H7 (cell line): Measurements from ENCODE around the gene KCND2. TPM values are rescaled to one million over a fixed set of nuclear protein-coding genes. Genes with fewer than 3 reads are reported as not detected.

Experiments used
- DNase-seq: peaks from one replicate; pipeline ENCODE4 v3.0.0; 2012
- H3K27me3 ChIP-seq: 2 replicates; pipeline ENCODE4 v1.6.0; 2011; ENCODE audit warnings: mild to moderate bottlenecking, low read length; ENCODE audit not compliant: control insufficient read depth, insufficient read depth
- H3K36me3 ChIP-seq: replicated peaks from 2 replicates; pipeline ENCODE4 v1.5.1; 2011; ENCODE audit warnings: low read length; ENCODE audit not compliant: control insufficient read depth, insufficient read depth
- H3K4me3 ChIP-seq: 2 replicates; pipeline ENCODE4 v1.5.1; 2011; ENCODE audit warnings: low read depth, mild to moderate bottlenecking, control low read depth, low read length, moderate library complexity; ENCODE audit not compliant: insufficient read depth
- total RNA-seq: library from RNA; depleted of rRNA; stranded (reverse); fragments of >200 nt; shearing (Covaris generic); gene quantifications from 2 replicates; pipeline ENCODE4 v1.2.3, GENCODE V29; 2014

Gene KCND2
- total RNA-seq, 1 experiment from 2014 or later, result 3.4 TPM

DNA sequence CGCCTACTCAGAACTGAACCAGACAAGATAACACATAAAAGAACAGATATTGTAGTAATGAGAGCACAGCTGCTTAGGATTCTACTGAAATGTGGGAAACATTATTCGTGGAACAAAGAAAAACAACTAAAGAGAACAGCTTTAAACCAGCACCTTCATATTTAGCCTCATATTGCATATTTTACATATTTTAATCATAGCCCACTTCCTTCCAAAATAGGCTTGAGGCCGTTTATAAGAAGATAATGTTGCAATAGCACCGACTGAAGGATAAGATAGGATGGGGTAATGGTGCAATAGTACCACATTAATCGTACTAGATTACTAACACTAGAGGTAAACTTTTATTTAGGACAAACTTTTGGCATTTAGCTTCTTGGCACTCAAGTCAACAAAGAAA lies 71.3 kb downstream of the KCND2 start:
- no peak overlapping the region for H3K4me3 ChIP-seq
- no peaks in the 10 kb centered on the region for H3K27me3 ChIP-seq
- no peak for DNase-seq
- H3K36me3 ChIP-seq, result no peaks in the 10 kb centered on the region

DNA sequence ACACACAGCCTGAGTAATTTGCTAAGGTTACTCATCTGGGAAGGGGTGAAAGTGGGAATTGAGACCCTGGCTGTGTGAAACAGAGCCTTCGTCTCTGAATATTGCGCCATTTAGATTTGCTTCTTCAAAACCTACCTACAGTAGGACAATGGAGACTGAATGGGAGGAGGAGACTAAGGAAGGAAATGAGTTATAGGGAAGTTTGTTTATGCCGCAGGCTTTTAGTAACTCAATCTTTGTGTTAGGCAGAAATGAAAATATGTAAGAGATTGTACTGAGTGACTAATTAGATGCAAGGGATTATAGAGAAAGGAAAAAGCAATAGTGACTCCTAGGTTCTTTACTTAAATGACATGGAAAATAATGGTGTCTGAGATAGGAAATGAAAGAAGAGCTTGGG lies 80.2 kb downstream of the KCND2 start:
- no peak overlapping the region for H3K4me3 ChIP-seq
- DNase-seq, result no peak
- no peaks in the 10 kb centered on the region for H3K36me3 ChIP-seq
- H3K27me3 ChIP-seq, result no peaks in the 10 kb centered on the region

DNA sequence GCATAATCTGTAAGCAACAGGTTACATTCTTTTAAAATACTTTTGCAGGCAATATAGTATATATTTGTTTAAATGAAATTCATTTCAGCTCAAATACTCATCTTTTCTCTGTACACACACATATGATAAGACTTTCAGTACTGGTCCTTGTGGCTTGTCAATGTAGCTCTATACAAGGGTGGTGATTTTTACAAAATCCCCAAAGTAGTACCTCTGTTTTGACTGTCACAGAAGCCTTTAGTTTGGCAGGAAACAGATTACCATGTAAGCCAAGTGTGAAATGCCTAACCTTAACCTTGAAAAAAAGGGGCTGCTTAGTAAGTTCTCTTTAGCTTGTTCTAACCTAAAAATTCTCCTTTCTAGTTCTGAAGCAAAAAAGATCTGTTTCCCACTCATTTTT lies 87.9 kb downstream of the KCND2 start:
- no peak overlapping the region for H3K4me3 ChIP-seq
- no peak for DNase-seq

DNA sequence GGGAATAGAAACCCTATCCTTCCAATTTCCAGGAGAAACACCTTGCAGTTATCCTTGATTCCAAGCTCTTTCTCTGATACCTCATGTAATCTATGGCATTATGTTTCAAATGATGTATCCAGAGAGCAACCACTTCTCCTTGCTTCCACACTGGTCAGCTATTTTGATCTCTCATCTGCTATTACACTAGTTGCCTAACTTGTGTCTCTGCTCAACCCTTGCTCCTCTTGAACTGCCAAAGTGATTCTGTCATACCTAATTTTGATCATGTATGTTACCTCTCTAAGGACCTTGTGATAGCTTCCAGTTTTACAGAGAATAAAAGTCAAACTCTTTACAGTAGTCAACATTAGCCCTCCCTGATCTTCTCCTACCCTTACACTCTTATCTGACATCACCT lies 90.4 kb downstream of the KCND2 start:
- no peak for DNase-seq

More for the DNA sequence above, 87.9 kb downstream of the KCND2 start:
- H3K27me3 ChIP-seq, result no peaks in the 10 kb centered on the region
- H3K36me3 ChIP-seq, result no peaks in the 10 kb centered on the region

GRCh38 chr7:120370954-120371353 lies 98.0 kb downstream of the KCND2 start:
- H3K27me3 ChIP-seq, result no peaks in the 10 kb centered on the region
- no peaks in the 10 kb centered on the region for H3K36me3 ChIP-seq
- no peak overlapping the region for H3K4me3 ChIP-seq
- DNase-seq, result no peak

More for the DNA sequence above, 90.4 kb downstream of the KCND2 start:
- Histone ChIP-seq H3K36me3 (no peaks in the 10 kb centered on the region), H3K4me3 (no peak overlapping the region), H3K27me3 (no peaks in the 10 kb centered on the region)

- no peak for DNase-seq
- no peaks in the 10 kb centered on the region for H3K27me3 ChIP-seq
- H3K36me3 ChIP-seq, result no peaks in the 10 kb centered on the region
- H3K4me3 ChIP-seq, result no peak overlapping the region
These were observed 100.2 kb downstream of the KCND2 start for GRCh38 chr7:120373174-120373573.

DNA sequence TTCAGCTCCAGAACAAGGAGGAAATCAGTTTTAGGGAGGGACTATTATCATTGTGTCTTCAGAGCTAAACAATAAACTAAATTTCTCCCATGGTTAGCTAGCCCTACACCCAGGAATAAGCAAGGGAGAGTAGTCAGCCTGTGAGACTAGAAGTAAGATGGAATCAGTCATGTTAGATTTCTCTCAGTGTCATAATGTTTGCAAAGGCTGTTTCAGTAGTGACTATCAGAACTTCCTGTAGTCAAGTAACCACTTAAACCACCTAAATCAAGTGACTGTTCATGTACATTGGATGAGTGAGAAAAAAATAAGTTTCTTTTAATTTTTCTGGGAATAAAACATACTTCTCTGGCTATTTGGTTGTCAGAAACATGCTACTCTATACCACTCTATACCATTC lies 121.6 kb downstream of the KCND2 start:
- DNase-seq, result no peak
- no peaks in the 10 kb centered on the region for H3K27me3 ChIP-seq
- H3K4me3 ChIP-seq, result no peak overlapping the region
- no peaks in the 10 kb centered on the region for H3K36me3 ChIP-seq

- no peaks in the 10 kb centered on the region for H3K27me3 ChIP-seq
- no peak for DNase-seq
- H3K36me3 ChIP-seq, result no peaks in the 10 kb centered on the region
- H3K4me3 ChIP-seq, result no peak overlapping the region
These were observed 122.6 kb downstream of the KCND2 start for GRCh38 chr7:120395526-120396019.

DNA sequence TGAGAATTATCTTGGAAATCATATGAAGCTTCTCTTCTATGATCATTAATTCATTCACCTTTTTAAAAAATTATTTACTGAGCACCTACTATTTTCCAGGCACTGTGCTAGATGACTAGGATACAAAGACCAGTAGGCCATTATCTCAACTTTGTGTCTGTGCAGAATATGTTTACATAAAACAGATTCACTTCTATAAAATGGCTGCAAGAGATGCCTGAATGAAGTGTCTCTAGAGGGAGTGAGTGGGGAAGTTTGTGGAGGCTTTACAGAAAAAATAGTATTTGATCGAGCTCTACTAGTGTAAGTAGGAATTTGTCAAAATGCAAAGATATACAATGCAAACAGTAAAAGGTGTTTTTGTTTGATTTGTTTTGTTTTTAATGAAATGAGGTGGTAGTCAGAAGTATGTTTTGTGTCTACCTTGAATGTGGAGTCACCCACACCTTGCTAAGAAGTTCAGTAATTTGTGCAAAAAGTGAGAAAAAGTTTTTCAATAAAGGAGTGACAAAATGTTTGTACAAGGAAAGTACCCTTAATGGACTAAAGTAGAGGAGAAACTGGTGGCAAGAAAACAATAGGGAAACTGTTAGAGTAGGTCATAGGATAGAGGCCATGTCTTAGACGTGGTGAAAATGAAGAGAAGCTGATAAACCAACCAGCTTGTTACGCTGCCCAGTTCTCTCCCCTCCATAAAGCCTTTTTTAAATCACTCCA lies 125.5 kb downstream of the KCND2 start:
- DNase-seq, result no peak
- H3K27me3 ChIP-seq, result no peaks in the 10 kb centered on the region
- H3K36me3 ChIP-seq, result no peaks in the 10 kb centered on the region
- H3K4me3 ChIP-seq, result no peak overlapping the region

GRCh38 chr7:120400806-120401455 lies 128.0 kb downstream of the KCND2 start:
- no peaks in the 10 kb centered on the region for H3K27me3 ChIP-seq
- no peaks in the 10 kb centered on the region for H3K36me3 ChIP-seq
- DNase-seq, result no peak
- no peak overlapping the region for H3K4me3 ChIP-seq

DNA sequence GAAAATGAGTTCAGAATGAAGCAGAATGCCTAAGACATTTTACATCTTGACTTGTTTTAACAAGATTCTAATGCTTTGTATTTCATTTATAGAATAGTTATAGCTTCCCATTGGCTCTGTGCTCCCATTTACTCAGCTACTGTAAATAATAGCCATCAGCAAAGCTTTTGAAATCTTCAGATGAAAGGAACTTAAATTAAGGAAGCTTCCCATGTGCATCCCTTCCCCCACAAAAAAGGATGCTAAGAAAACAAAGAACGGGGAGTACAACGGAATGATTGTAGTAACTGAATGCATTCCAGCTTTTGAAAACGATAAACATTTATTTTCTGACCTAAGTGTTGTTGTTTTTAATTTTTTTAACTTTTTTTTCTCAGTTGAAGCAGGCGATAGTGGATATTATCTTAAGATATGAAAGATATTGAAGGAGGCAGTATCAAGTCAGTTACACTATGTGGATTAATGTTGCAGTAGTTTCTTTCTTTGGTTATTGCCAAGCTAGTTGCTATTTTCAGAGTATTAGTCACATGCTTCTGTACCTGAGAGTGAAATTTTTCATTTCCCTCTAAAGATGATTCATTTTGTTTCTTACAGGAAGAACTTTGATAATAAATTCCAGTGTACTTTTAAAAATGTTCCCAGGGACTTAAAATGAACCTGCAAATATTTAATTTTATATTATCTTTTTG lies 129.2 kb downstream of the KCND2 start:
- no peak for DNase-seq
- Histone ChIP-seq H3K27me3 (no peaks in the 10 kb centered on the region), H3K4me3 (no peak overlapping the region), H3K36me3 (no peaks in the 10 kb centered on the region)

- no peak for DNase-seq
- H3K4me3 ChIP-seq, result no peak overlapping the region
- H3K36me3 ChIP-seq, result no peaks in the 10 kb centered on the region
- no peaks in the 10 kb centered on the region for H3K27me3 ChIP-seq
These were observed 129.8 kb downstream of the KCND2 start for GRCh38 chr7:120402801-120403200.

DNA sequence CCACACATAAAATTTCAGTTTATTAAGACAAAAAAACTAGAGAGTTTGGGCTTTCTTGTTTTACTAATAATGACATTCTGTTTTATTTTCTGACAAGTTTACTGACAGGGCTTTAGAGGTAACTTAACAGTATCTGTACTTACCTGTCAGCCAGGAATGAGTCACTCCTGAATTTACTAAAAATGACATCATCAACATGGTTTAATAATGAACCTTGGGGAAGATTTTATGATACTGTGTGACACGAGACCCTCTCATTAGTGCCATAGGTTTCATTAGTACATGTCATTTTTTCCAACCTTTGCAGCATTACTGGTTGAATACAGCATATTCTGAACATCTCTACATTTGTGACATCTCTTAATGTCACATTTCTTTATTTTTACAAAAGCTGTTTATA lies 131.1 kb downstream of the KCND2 start:
- H3K4me3 ChIP-seq, result no peak overlapping the region
- no peaks in the 10 kb centered on the region for H3K27me3 ChIP-seq
- DNase-seq, result no peak
- H3K36me3 ChIP-seq, result no peaks in the 10 kb centered on the region

GRCh38 chr7:120405652-120406051 lies 132.7 kb downstream of the KCND2 start:
- Histone ChIP-seq H3K36me3 (no peaks in the 10 kb centered on the region), H3K27me3 (no peaks in the 10 kb centered on the region), H3K4me3 (no peak overlapping the region)
- no peak for DNase-seq

GRCh38 chr7:120407010-120407409 lies 134.0 kb downstream of the KCND2 start:
- Histone ChIP-seq H3K27me3 (no peaks in the 10 kb centered on the region), H3K4me3 (no peak overlapping the region), H3K36me3 (no peaks in the 10 kb centered on the region)
- DNase-seq, result no peak
